GM23338 (cell line): ENCODE results near the gene PFDN4. TPM values are rescaled to one million over a fixed set of nuclear protein-coding genes. Genes with fewer than 3 reads are reported as not detected.
"Not testable (repeated sequence)": the region's sequence is repeated elsewhere in the genome, so short reads cannot be mapped to it uniquely, and the experiment has no call there.

Source experiments
- ATAC-seq: fragments of 200-7000 bp; cut with Tn5 transposase; 3 replicates; pipeline ENCODE4 v1.9.1; 2020
- DNase-seq: peaks from one replicate; pipeline ENCODE4 v3.0.0-alpha.2; 2015; ENCODE audit warnings: low spot score
- H2AFZ ChIP-seq: fragments of 200-600 bp; sonication (generic); 2 replicates; pipeline ENCODE4 v1.8.0; 2016; ENCODE audit warnings: antibody characterized with exemption, mild to moderate bottlenecking, moderate library complexity
- H3F3A ChIP-seq: fragments of 200-600 bp; sonication (generic); replicated peaks from 2 replicates; pipeline ENCODE4 v1.8.0; 2017; ENCODE audit warnings: antibody characterized with exemption, mixed run types, low read depth
- H3K27ac ChIP-seq: fragments of 200-600 bp; sonication (generic); 2 replicates; pipeline ENCODE4 v1.6.1; 2016; ENCODE audit warnings: low read depth
- H3K27me3 ChIP-seq: fragments of 200-600 bp; sonication (generic); 2 replicates; pipeline ENCODE4 v1.8.0; 2016; ENCODE audit warnings: mild to moderate bottlenecking, mixed run types, moderate library complexity; ENCODE audit not compliant: insufficient read depth
- H3K36me3 ChIP-seq: fragments of 200-600 bp; sonication (generic); 2 replicates; pipeline ENCODE4 v1.8.0; 2016; ENCODE audit warnings: mild to moderate bottlenecking; ENCODE audit not compliant: insufficient read depth
- H3K4me1 ChIP-seq: fragments of 200-600 bp; sonication (generic); 2 replicates; pipeline ENCODE4 v1.8.0; 2016; ENCODE audit warnings: mild to moderate bottlenecking, moderate library complexity; ENCODE audit not compliant: insufficient read depth
- H3K4me2 ChIP-seq: fragments of 200-600 bp; sonication (generic); 2 replicates; pipeline ENCODE4 v1.7.1; 2017; ENCODE audit warnings: mixed run types
- H3K4me3 ChIP-seq: fragments of 200-600 bp; sonication (generic); 2 replicates; pipeline ENCODE4 v1.6.1; 2016; ENCODE audit warnings: mixed run types
- H3K79me2 ChIP-seq: fragments of 200-600 bp; sonication (generic); replicated peaks from 2 replicates; pipeline ENCODE4 v1.8.0; 2017; ENCODE audit warnings: mild to moderate bottlenecking; ENCODE audit not compliant: insufficient read depth
- H3K9me2 ChIP-seq: fragments of 200-600 bp; sonication (generic); 2 replicates; pipeline ENCODE4 v1.8.0; 2017; ENCODE audit not compliant: insufficient read depth
- H4K20me1 ChIP-seq: fragments of 200-600 bp; sonication (generic); replicated peaks from 2 replicates; pipeline ENCODE4 v1.8.0; 2017; ENCODE audit warnings: mild to moderate bottlenecking; ENCODE audit not compliant: insufficient read depth
- H3K27ac Mint-ChIP-seq: 2 replicates; pipeline ENCODE4 v1.8.0; 2020; ENCODE audit warnings: inconsistent platforms, mild to moderate bottlenecking, moderate library complexity, mixed read lengths
- H3K27me3 Mint-ChIP-seq: 3 replicates; pipeline ENCODE4 v1.8.0; 2022; ENCODE audit warnings: low read depth, mild to moderate bottlenecking, moderate library complexity, mixed read lengths, inconsistent platforms; ENCODE audit not compliant: insufficient read depth, poor library complexity
- H3K36me3 Mint-ChIP-seq: 3 replicates; pipeline ENCODE4 v1.8.0; 2021; ENCODE audit warnings: low read depth, mild to moderate bottlenecking, inconsistent platforms, moderate library complexity, mixed read lengths
- H3K4me1 Mint-ChIP-seq: 3 replicates; pipeline ENCODE4 v1.8.0; 2020; ENCODE audit warnings: mild to moderate bottlenecking, inconsistent platforms, mixed read lengths
- H3K4me3 Mint-ChIP-seq: 3 replicates; pipeline ENCODE4 v1.8.0; 2021; ENCODE audit warnings: moderate library complexity, mild to moderate bottlenecking, inconsistent platforms, mixed read lengths
- H3K9me3 Mint-ChIP-seq: 3 replicates; pipeline ENCODE4 v1.8.0; 2020; ENCODE audit warnings: moderate library complexity, mild to moderate bottlenecking, inconsistent platforms, mixed read lengths
- CTCF ChIP-seq, 2 experiments: fragments of 200-600 bp in 1 of 2; sonication (generic) in 1 of 2; conservative IDR thresholded peaks; 2 replicates each; pipeline versions ENCODE4 v1.5.1 to v1.6.1; 2016 to 2017; ENCODE audit warnings: antibody characterized with exemption in 2 of 2, low read depth in 2 of 2, mild to moderate bottlenecking in 2 of 2, moderate library complexity in 1 of 2
- ETS1 ChIP-seq: IDR thresholded peaks from 2 replicates; pipeline ENCODE4 v1.6.1; 2016; ENCODE audit warnings: antibody characterized with exemption
- NANOG ChIP-seq: IDR thresholded peaks from 2 replicates; pipeline ENCODE4 v1.6.1; 2016; ENCODE audit warnings: antibody characterized with exemption, borderline replicate concordance
- POLR2AphosphoS5 ChIP-seq: IDR thresholded peaks from 2 replicates; pipeline ENCODE4 v1.6.1; 2016; ENCODE audit warnings: antibody characterized with exemption, low read depth
- STAT1 ChIP-seq: IDR thresholded peaks from one replicate; pipeline ENCODE4 v1.6.1; 2016; ENCODE audit warnings: antibody characterized with exemption; ENCODE audit not compliant: unreplicated experiment
- ZNF114 ChIP-seq: fragments of 250-450 bp; sonication (Bioruptor Pico); IDR thresholded peaks from 2 replicates; pipeline ENCODE4 v1.5.0; 2020; ENCODE audit warnings: mild to moderate bottlenecking, moderate library complexity
- ZNF331 ChIP-seq: fragments of 250-450 bp; sonication (Bioruptor Pico); IDR thresholded peaks from 2 replicates; pipeline ENCODE4 v1.5.0; 2020; ENCODE audit warnings: low read depth, mild to moderate bottlenecking, moderate library complexity
- ZNF462 ChIP-seq: fragments of 250-450 bp; sonication (Bioruptor Pico); IDR thresholded peaks from 2 replicates; pipeline ENCODE4 v1.5.0; 2020; ENCODE audit warnings: mild to moderate bottlenecking, moderate library complexity
- polyA plus RNA-seq: library from polyadenylated mRNA; unstranded; fragments of >200 nt; fragmentation: Nextera tagmentation; extraction: Ambion mirVana; gene quantifications from 2 replicates; pipeline ENCODE4 v1.2.1, GENCODE V29; 2016
- total RNA-seq: library from RNA; depleted of rRNA; stranded (reverse); fragments of >200 nt; shearing (Covaris generic); gene quantifications from 2 replicates; pipeline ENCODE4 v1.2.3, GENCODE V29; 2014

The PFDN4 gene
- total and polyA plus RNA-seq, 2 experiments from 2014 or later: 105 to 477 TPM

GRCh38 chr20:54224642-54225041, 16.8 kb downstream of the PFDN4 start:
- DNase-seq, H3K36me3 Mint-ChIP-seq, H3K27ac Mint-ChIP-seq, H3K27me3 Mint-ChIP-seq, H3K4me3 Mint-ChIP-seq, H3F3A ChIP-seq, H3K27ac ChIP-seq, ATAC-seq, H3K79me2 ChIP-seq, H3K27me3 ChIP-seq, H3K4me3 ChIP-seq, H3K4me2 ChIP-seq, H2AFZ ChIP-seq, H3K9me3 Mint-ChIP-seq, H3K36me3 ChIP-seq, H3K9me2 ChIP-seq, H4K20me1 ChIP-seq: not testable (repeated sequence)
- H3K4me1 ChIP-seq: peaks cover 20% of the 10 kb centered on the region
- H3K4me1 Mint-ChIP-seq: peaks cover 41% of the 10 kb centered on the region

GRCh38 chr20:54227241-54227640, 19.4 kb downstream of the PFDN4 start:
- H3K4me1 ChIP-seq: peaks cover 9% of the 10 kb centered on the region; the same call in 1 of the 2 replicates
- H3K27me3 ChIP-seq: no peaks in the 10 kb centered on the region
- Mint-ChIP-seq H3K4me1 (peaks cover 20% of the 10 kb centered on the region), H3K4me3 (no peak overlapping the region), H3K27ac (no peak overlapping the region), H3K9me3 (no peaks in the 10 kb centered on the region), H3K36me3 (no peaks in the 10 kb centered on the region), H3K27me3 (peaks cover 4% of the 10 kb centered on the region)
- H3F3A ChIP-seq: no peaks in the 10 kb centered on the region
- no peaks in the 10 kb centered on the region for H3K36me3 ChIP-seq
- TF ChIP-seq CTCF (conservative IDR thresholded peaks at IDR 0.05; ENCODE audit: low read depth in 2 of 2): no peak
- TF ChIP-seq STAT1: no peak
- TF ChIP-seq NANOG: no peak
- TF ChIP-seq ZNF114: no peak
- TF ChIP-seq ZNF331 (CRISPR knock-in tag): no peak
- TF ChIP-seq ETS1: no peak
- no peak for TF ChIP-seq POLR2AphosphoS5
- no peak for TF ChIP-seq ZNF462 (CRISPR knock-in tag)
- no peak for ATAC-seq
- H3K79me2 ChIP-seq: no peaks in the 10 kb centered on the region
- H4K20me1 ChIP-seq: no peaks in the 10 kb centered on the region
- H3K27ac ChIP-seq: no peak overlapping the region
- H3K4me2 ChIP-seq: no peak overlapping the region
- DNase-seq: no peak
- H3K9me2 ChIP-seq: no peaks in the 10 kb centered on the region
- no peak overlapping the region for H2AFZ ChIP-seq
- H3K4me3 ChIP-seq: no peak overlapping the region
